Nephron (organoid): ENCODE results near the gene CLNK.

Experiments
- H3K27ac Mint-ChIP-seq, 3 experiments: 2 replicates each; pipeline ENCODE4 v1.8.0; 2020; ENCODE audit warnings: mixed read lengths in 3 of 3, mild to moderate bottlenecking in 2 of 3, moderate library complexity in 1 of 3
- H3K27me3 Mint-ChIP-seq: 2 replicates; pipeline ENCODE4 v1.8.0; 2021; ENCODE audit warnings: low read depth, mild to moderate bottlenecking, moderate library complexity, mixed read lengths
- H3K36me3 Mint-ChIP-seq: 2 replicates; pipeline ENCODE4 v1.8.0; 2020; ENCODE audit warnings: low read depth, mixed read lengths
- H3K4me1 Mint-ChIP-seq: 2 replicates; pipeline ENCODE4 v1.8.0; 2020; ENCODE audit warnings: mixed read lengths
- H3K4me3 Mint-ChIP-seq, 3 experiments: 2 replicates each; pipeline ENCODE4 v1.8.0; 2020; ENCODE audit warnings: mild to moderate bottlenecking in 3 of 3, mixed read lengths in 3 of 3, moderate library complexity in 2 of 3
- H3K9me3 Mint-ChIP-seq: 2 replicates; pipeline ENCODE4 v1.8.0; 2020; ENCODE audit warnings: mixed read lengths
- CTCF ChIP-seq, 3 experiments: fragments of 200-600 bp; sonication (generic); IDR thresholded peaks; one replicate each; pipeline ENCODE4 v1.5.0; 2021; ENCODE audit warnings: antibody characterized with exemption in 3 of 3; ENCODE audit not compliant: unreplicated experiment in 3 of 3

Gene CLNK

GRCh38 chr4:10589321-10589720, 95.2 kb downstream of the CLNK start:
- Mint-ChIP-seq H3K27me3 (peaks cover 5% of the 10 kb centered on the region), H3K36me3 (no peaks in the 10 kb centered on the region), H3K9me3 (no peaks in the 10 kb centered on the region), H3K27ac (no peak overlapping the region), H3K4me3 (no peak overlapping the region), H3K4me1 (peaks cover 10% of the 10 kb centered on the region)
- no peak for TF ChIP-seq CTCF (IDR thresholded peaks at IDR 0.05; ENCODE audit: unreplicated experiment in 3 of 3)

GRCh38 chr4:10587697-10588096, 96.9 kb downstream of the CLNK start:
- Mint-ChIP-seq H3K4me1 (peaks cover 14% of the 10 kb centered on the region), H3K9me3 (no peaks in the 10 kb centered on the region), H3K4me3 (no peak overlapping the region), H3K36me3 (no peaks in the 10 kb centered on the region), H3K27me3 (peaks cover 5% of the 10 kb centered on the region), H3K27ac (no peak overlapping the region)
- no peak for TF ChIP-seq CTCF (IDR thresholded peaks at IDR 0.05; ENCODE audit: unreplicated experiment in 3 of 3)

- Mint-ChIP-seq H3K9me3 (no peaks in the 10 kb centered on the region), H3K4me1 (peaks cover 14% of the 10 kb centered on the region), H3K4me3 (no peak overlapping the region), H3K27ac (no peak overlapping the region), H3K27me3 (peaks cover 5% of the 10 kb centered on the region), H3K36me3 (no peaks in the 10 kb centered on the region)
- no peak for TF ChIP-seq CTCF (IDR thresholded peaks at IDR 0.05; ENCODE audit: unreplicated experiment in 3 of 3)
These were observed 97.3 kb downstream of the CLNK start for GRCh38 chr4:10587296-10587695.

GRCh38 chr4:10584042-10584441, 100.5 kb downstream of the CLNK start:
- H3K9me3 Mint-ChIP-seq, result no peaks in the 10 kb centered on the region
- H3K4me1 Mint-ChIP-seq, result peaks cover 5% of the 10 kb centered on the region
- no peaks in the 10 kb centered on the region for H3K36me3 Mint-ChIP-seq
- no peak for TF ChIP-seq CTCF (IDR thresholded peaks at IDR 0.05; ENCODE audit: unreplicated experiment in 3 of 3)
- H3K4me3 Mint-ChIP-seq, result peak overlapping the region in 1 of 3 experiments; percentile 3
- H3K27ac Mint-ChIP-seq, result peak overlapping the region; percentile 4 to 52 (median 28)
- H3K27me3 Mint-ChIP-seq, result no peaks in the 10 kb centered on the region

GRCh38 chr4:10582951-10583350, 101.6 kb downstream of the CLNK start:
- no peaks in the 10 kb centered on the region for H3K36me3 Mint-ChIP-seq
- H3K27ac Mint-ChIP-seq, result no peak overlapping the region
- no peaks in the 10 kb centered on the region for H3K9me3 Mint-ChIP-seq
- peaks cover 5% of the 10 kb centered on the region for H3K4me1 Mint-ChIP-seq
- no peaks in the 10 kb centered on the region for H3K27me3 Mint-ChIP-seq
- no peak for TF ChIP-seq CTCF (IDR thresholded peaks at IDR 0.05; ENCODE audit: unreplicated experiment in 3 of 3)
- no peak overlapping the region for H3K4me3 Mint-ChIP-seq

GRCh38 chr4:10582059-10582686, 102.4 kb downstream of the CLNK start:
- Mint-ChIP-seq H3K27me3 (peaks cover 4% of the 10 kb centered on the region), H3K4me1 (peaks cover 11% of the 10 kb centered on the region), H3K4me3 (no peak overlapping the region), H3K36me3 (no peaks in the 10 kb centered on the region), H3K27ac (no peak overlapping the region), H3K9me3 (no peaks in the 10 kb centered on the region)
- TF ChIP-seq CTCF (IDR thresholded peaks at IDR 0.05; ENCODE audit: unreplicated experiment in 3 of 3), result peak; percentile 91 to 96 (median 92)
